ENCODE measurements around the gene KCTD18. TPM values are rescaled to one million over a fixed set of nuclear protein-coding genes. Genes with fewer than 3 reads are reported as not detected.
A peak's percentile ranks its signal among the peaks of the same experiment; 100 is the strongest.

The KCTD18 gene
- total RNA-seq, 4 donors from 2014 or later: 23.2 to 31.0 (median 26.4) TPM

DNA sequence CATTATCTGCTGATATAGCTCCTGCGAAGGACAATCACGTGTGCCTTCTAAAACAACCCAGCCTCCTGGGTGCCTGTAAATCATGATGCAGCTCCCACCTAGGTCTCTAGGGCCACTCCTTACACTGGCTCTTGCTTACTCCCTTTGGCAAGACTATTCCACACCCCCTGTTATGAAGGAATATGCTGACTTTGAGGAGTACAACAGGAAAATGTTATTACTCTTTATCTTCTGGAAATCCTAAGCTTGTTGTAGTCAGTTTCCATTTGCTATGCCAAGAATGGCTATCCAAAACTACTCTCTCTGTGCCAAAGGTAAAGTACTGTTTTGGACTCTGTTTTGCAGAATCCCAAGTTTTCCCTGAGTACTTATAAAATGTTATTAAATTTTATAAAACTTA, 23.9 kb upstream of the KCTD18 start:
- intact Hi-C loops (cut with DNase I): no loop called here
- Histone ChIP-seq H3K36me3 (no peaks in the 10 kb centered on the region), H3K27ac (replicated peaks in 1 of 4) (no peak overlapping the region), H3K9me3 (no peaks in the 10 kb centered on the region), H3K27me3 (no peaks in the 10 kb centered on the region), H3K4me3 (no peak overlapping the region), H3K4me1 (no peaks in the 10 kb centered on the region)
- DNase-seq (ENCODE audit: extremely low spot score): no peak
- WGBS: 82% methylated on average over 2 of the region's 2 CpGs
- TF ChIP-seq POLR2A (IDR thresholded peaks at IDR 0.05; ENCODE audit: low read depth): no peak

DNA sequence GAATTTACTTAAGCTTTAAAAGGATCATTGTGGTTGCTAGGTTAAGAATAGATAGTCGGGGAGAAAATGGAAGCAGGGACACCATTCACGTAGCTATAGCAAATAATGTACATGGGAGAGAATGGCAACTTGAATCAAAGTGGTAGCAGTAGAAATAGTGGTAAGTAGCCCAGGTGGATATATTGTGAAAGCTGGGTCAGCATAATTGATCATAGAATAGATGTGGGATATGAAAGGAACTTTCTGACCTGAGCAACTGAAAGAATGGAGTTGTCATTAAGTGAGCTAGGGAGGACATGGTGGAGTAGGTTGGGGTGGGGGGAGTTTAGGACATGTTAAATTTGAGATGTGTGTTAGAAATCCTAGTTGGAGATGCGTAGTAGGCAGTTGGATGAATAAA, 18.4 kb upstream of the KCTD18 start:
- Histone ChIP-seq H3K36me3 (no peaks in the 10 kb centered on the region), H3K9me3 (no peaks in the 10 kb centered on the region), H3K4me3 (no peak overlapping the region), H3K27ac (replicated peaks in 1 of 4) (no peak overlapping the region), H3K27me3 (peaks cover 0 to 5% (median 0%) of the 10 kb centered on the region in 4 donors), H3K4me1 (peaks cover 6 to 9% (median 7%) of the 10 kb centered on the region in 4 donors)
- intact Hi-C loops (cut with DNase I): no loop called here
- no peak for DNase-seq (ENCODE audit: extremely low spot score)
- WGBS: 85% methylated on average over 3 of the region's 3 CpGs
- TF ChIP-seq POLR2A (IDR thresholded peaks at IDR 0.05; ENCODE audit: low read depth): no peak
- TF ChIP-seq POLR2AphosphoS5 (IDR thresholded peaks at IDR 0.05): no peak
- TF ChIP-seq EP300 (IDR thresholded peaks at IDR 0.05): no peak
- TF ChIP-seq, protein P1, sequence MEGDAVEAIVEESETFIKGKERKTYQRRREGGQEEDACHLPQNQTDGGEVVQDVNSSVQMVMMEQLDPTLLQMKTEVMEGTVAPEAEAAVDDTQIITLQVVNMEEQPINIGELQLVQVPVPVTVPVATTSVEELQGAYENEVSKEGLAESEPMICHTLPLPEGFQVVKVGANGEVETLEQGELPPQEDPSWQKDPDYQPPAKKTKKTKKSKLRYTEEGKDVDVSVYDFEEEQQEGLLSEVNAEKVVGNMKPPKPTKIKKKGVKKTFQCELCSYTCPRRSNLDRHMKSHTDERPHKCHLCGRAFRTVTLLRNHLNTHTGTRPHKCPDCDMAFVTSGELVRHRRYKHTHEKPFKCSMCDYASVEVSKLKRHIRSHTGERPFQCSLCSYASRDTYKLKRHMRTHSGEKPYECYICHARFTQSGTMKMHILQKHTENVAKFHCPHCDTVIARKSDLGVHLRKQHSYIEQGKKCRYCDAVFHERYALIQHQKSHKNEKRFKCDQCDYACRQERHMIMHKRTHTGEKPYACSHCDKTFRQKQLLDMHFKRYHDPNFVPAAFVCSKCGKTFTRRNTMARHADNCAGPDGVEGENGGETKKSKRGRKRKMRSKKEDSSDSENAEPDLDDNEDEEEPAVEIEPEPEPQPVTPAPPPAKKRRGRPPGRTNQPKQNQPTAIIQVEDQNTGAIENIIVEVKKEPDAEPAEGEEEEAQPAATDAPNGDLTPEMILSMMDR (IDR thresholded peaks at IDR 0.05): no peak

DNA sequence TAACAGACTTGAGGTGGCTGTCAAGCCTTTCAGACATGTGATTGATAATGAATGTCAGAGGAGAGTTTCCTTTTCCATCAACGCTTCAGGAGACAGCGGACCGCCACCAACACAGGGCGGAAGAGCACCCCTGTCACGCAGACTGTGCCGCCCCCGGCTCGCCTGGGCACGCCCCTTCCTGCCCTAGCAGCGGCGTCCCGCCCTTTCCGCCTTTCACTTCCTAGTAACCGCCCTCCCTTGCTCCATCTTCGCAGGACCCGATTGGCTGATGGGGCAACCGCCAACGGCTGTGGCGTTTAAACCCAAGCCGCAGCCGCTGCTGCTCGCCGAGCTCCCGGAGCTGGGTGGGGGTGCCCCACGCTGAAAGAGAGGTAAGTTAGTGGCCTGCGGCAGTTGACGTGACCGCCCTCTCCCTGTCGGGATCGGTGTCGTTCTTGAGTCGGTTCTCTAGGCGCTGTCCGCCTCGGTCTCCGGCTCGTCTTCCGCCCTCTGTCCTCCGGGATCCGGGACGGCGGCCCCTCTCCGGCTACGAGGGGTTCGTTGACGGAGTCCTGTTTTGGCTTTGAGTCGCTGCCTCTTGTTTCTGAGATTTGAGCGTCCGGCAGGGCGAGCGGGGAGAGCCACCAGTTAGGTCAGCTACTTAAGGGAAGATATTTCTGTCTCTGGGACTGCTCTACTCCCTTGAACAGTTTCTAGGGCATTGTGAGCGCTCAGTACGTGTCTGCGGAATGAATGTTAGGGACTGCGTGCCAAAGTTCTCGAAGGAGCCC, 16.2 kb upstream of the KCTD18 start, which contains the start of gene SGO2:
TSS of gene SGO2 (plus strand) at position 326 of the 770 bp plus-strand sequence. CDS start 6,769 bp downstream, outside the sequence.
- intact Hi-C loops (cut with DNase I): no loop called here

DNA sequence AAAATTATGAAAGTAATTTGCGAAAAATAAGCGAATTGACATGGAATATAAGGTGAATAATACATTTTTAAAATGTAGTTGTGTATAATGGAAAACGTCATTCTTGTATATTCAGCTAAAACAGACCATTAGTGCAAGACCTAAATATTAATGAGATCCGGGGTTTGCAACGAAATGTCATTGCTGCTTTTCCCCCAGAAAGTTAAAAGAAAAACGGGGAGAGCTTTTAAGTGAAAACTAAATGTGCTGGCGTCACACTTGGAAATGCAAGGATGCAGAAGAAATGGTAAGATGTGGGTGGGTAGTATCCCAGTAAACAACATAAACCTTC, 15.6 kb upstream of the KCTD18 start:
- Histone ChIP-seq H3K9me3 (no peaks in the 10 kb centered on the region), H3K4me3 (peak overlapping the region; percentile 66 to 85 (median 74)), H3K27ac (replicated peaks in 1 of 4) (peak overlapping the region; percentile 35 to 70 (median 52)), H3K36me3 (no peaks in the 10 kb centered on the region), H3K27me3 (peaks cover 0 to 6% (median 0%) of the 10 kb centered on the region in 4 donors), H3K4me1 (peaks cover 6 to 9% (median 7%) of the 10 kb centered on the region in 4 donors)
- no peak for DNase-seq (ENCODE audit: extremely low spot score)
- intact Hi-C loops (cut with DNase I): no loop called here
- 18% methylated on average over 7 of the region's 7 CpGs for WGBS
- TF ChIP-seq POLR2A (IDR thresholded peaks at IDR 0.05; ENCODE audit: low read depth): no peak
- no peak for TF ChIP-seq POLR2AphosphoS5 (IDR thresholded peaks at IDR 0.05)
- TF ChIP-seq, protein P1 (IDR thresholded peaks at IDR 0.05): no peak
- TF ChIP-seq EP300 (IDR thresholded peaks at IDR 0.05): no peak

More for the DNA sequence above, 16.2 kb upstream of the KCTD18 start, which contains the start of gene SGO2:
- peak; percentile 98 for DNase-seq (ENCODE audit: extremely low spot score)
- Histone ChIP-seq H3K9me3 (no peaks in the 10 kb centered on the region), H3K36me3 (no peaks in the 10 kb centered on the region), H3K27ac (replicated peaks in 1 of 4) (peak within 1 kb of the TSS; percentile 35 to 70 (median 52)), H3K4me1 (peaks cover 6 to 9% (median 7%) of the 10 kb centered on the region in 4 donors), H3K4me3 (peak within 1 kb of the TSS; percentile 66 to 85 (median 74)), H3K27me3 (peaks cover 0 to 6% (median 0%) of the 10 kb centered on the region in 4 donors)
- WGBS: under 1% methylated on average over 41 of the region's 56 CpGs
- TF ChIP-seq POLR2AphosphoS5 (IDR thresholded peaks at IDR 0.05) (peak; percentile 95 to 96), EP300 (IDR thresholded peaks at IDR 0.05) (no peak), POLR2A (IDR thresholded peaks at IDR 0.05; ENCODE audit: low read depth) (peak; percentile 56)
- TF ChIP-seq, protein P1 (IDR thresholded peaks at IDR 0.05): no peak

DNA sequence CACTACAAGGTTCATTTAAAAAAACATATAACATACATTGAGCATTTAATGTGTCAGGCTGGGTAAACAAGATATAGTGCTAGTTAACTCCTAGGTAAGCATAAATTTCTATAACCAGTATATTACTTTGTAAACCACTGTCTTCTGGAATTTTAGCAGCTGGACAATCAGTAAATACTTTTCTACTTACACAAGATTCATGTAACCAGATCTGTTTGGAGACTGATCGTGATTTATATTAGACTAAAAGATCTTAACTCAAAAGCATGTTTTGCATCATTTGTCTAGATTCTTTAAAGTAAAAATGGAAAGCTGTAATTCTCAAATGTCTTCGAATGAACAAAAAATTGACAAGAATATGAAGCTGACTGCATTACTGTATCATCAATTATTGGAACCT, 15.2 kb upstream of the KCTD18 start:
- 87% methylated on average over 2 of the region's 2 CpGs for WGBS
- peak overlapping the region in 2 of 4 donors; percentile 66 to 85 for H3K4me3 ChIP-seq
- H3K9me3 ChIP-seq: no peaks in the 10 kb centered on the region
- H3K27ac ChIP-seq (replicated peaks in 1 of 4): no peak overlapping the region
- peaks cover 6 to 9% (median 7%) of the 10 kb centered on the region in 4 donors for H3K4me1 ChIP-seq
- intact Hi-C loops (cut with DNase I): no loop called here
- no peak for DNase-seq (ENCODE audit: extremely low spot score)
- no peak for TF ChIP-seq POLR2AphosphoS5 (IDR thresholded peaks at IDR 0.05)
- H3K27me3 ChIP-seq: peaks cover 0 to 6% (median 0%) of the 10 kb centered on the region in 4 donors
- H3K36me3 ChIP-seq: no peaks in the 10 kb centered on the region

Measured in esophagus muscularis mucosa (tissue), 4 donors.